ENCODE measurements around the gene SENP1. TPM values are rescaled to one million over a fixed set of nuclear protein-coding genes. Genes with fewer than 3 reads are reported as not detected.

Gene SENP1
- total RNA-seq, 6 donors from 2014 or later, result 6.3 to 27.3 (median 13.5) TPM

- Histone ChIP-seq H3K36me3 (no peaks in the 10 kb centered on the region), H3K4me1 (peaks cover 15 to 25% (median 16%) of the 10 kb centered on the region in 4 donors), H3K27ac (no peak overlapping the region), H3K4me3 (no peak overlapping the region), H3K27me3 (no peaks in the 10 kb centered on the region), H3K9me3 (no peaks in the 10 kb centered on the region)
- no peak for TF ChIP-seq POLR2A (IDR thresholded peaks at IDR 0.05)
- no peak for TF ChIP-seq EP300 (IDR thresholded peaks at IDR 0.05)
- TF ChIP-seq, protein P1, sequence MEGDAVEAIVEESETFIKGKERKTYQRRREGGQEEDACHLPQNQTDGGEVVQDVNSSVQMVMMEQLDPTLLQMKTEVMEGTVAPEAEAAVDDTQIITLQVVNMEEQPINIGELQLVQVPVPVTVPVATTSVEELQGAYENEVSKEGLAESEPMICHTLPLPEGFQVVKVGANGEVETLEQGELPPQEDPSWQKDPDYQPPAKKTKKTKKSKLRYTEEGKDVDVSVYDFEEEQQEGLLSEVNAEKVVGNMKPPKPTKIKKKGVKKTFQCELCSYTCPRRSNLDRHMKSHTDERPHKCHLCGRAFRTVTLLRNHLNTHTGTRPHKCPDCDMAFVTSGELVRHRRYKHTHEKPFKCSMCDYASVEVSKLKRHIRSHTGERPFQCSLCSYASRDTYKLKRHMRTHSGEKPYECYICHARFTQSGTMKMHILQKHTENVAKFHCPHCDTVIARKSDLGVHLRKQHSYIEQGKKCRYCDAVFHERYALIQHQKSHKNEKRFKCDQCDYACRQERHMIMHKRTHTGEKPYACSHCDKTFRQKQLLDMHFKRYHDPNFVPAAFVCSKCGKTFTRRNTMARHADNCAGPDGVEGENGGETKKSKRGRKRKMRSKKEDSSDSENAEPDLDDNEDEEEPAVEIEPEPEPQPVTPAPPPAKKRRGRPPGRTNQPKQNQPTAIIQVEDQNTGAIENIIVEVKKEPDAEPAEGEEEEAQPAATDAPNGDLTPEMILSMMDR (IDR thresholded peaks at IDR 0.05), result no peak
- no peak for DNase-seq
- no peak for ATAC-seq (ENCODE audit: low FRiP score in 2 of 2)
Observed at GRCh38 chr12:48109424-48109823, 3.5 kb upstream of the SENP1 start.

- H3K9me3 ChIP-seq, result no peaks in the 10 kb centered on the region
- 67 to 70% methylated on average over 5 of the region's 5 CpGs for WGBS, 2 donors
- TF ChIP-seq, protein P1 (IDR thresholded peaks at IDR 0.05), result no peak
- no peak for TF ChIP-seq POLR2AphosphoS5 (IDR thresholded peaks at IDR 0.05)
Observed at GRCh38 chr12:48106681-48107613, 1.1 kb upstream of the SENP1 start.

DNA sequence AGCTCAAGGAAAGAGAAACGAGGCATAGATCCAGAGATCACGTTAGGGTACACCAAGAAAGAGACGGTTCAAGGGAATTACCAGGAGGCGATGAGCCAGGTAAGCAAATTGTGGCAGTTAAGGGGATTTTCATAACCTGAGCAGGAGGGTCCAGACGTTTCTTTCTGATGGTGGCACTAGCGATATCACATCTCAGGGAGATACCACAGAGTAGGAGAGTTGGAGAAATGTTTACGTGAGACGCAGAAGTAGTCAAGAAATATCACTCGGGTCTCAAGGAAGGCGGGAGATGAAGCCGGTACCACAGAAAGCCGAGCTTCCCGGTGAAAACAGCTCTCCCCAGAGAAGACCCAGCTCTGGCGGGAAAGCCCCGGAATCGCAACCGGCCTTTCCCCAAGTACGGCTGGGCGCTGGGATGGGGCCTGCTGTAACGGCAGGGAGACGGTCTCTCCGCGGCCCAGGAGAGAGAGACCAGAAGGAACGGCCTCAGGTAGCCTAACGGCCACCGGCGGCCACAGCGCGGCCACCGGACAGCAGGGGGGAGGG is 485 bp downstream of the SENP1 start:
- WGBS, 2 donors, result 0 to 2% methylated on average over 13 to 19 of the region's 30 CpGs
- TF ChIP-seq POLR2AphosphoS5 (IDR thresholded peaks at IDR 0.05) (no peak), EP300 (IDR thresholded peaks at IDR 0.05) (no peak), POLR2A (IDR thresholded peaks at IDR 0.05) (no peak)
- TF ChIP-seq, protein P1 (IDR thresholded peaks at IDR 0.05), result no peak

More at GRCh38 chr12:48106681-48107613, 1.1 kb upstream of the SENP1 start:
- Histone ChIP-seq H3K36me3 (no peaks in the 10 kb centered on the region), H3K27me3 (no peaks in the 10 kb centered on the region), H3K27ac (peak overlapping the region; percentile 91 to 96 (median 94)), H3K4me3 (peak overlapping the region in 3 of 4 donors; percentile 66 to 98 (median 87)), H3K4me1 (peaks cover 17 to 27% (median 26%) of the 10 kb centered on the region in 4 donors)
- DNase-seq, result no peak
- ATAC-seq (ENCODE audit: low FRiP score in 2 of 2), result no peak

DNA sequence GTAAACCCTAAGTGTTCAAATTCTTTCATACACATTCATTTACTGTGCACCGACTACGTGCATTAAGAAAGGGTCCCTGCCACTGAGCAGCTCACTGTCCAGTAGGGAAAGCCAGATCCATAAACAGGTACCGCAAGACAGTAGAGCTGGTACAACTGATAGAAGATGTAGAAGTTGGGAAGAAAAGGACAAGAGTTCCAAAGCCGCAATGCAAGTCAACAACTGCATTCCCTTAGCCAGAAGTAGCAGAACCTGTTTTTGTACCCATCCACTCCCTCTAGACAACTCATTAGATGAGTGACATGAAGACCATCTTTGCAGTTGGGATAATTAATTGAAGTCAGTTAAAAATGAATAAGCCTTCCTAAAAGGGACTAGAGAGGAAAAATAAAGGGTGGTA is 1.3 kb downstream of the SENP1 start:
- Histone ChIP-seq H3K4me1 (peaks cover 17 to 26% (median 21%) of the 10 kb centered on the region in 4 donors), H3K27me3 (no peaks in the 10 kb centered on the region), H3K36me3 (peaks cover 0 to 3% (median 0%) of the 10 kb centered on the region in 4 donors), H3K9me3 (no peaks in the 10 kb centered on the region), H3K4me3 (peak overlapping the region in 2 of 4 donors; percentile 66 to 87), H3K27ac (no peak overlapping the region)
- TF ChIP-seq EP300 (IDR thresholded peaks at IDR 0.05), result no peak
- no peak for TF ChIP-seq POLR2A (IDR thresholded peaks at IDR 0.05)
- TF ChIP-seq, protein P1 (IDR thresholded peaks at IDR 0.05), result no peak
- no peak for TF ChIP-seq POLR2AphosphoS5 (IDR thresholded peaks at IDR 0.05)
- 70 to 74% methylated on average over 4 of the region's 4 CpGs for WGBS, 2 donors
- no peak for DNase-seq
- ATAC-seq (ENCODE audit: low FRiP score in 2 of 2), result no peak

More for the DNA sequence above, 485 bp downstream of the SENP1 start:
- DNase-seq, result no peak
- peak overlapping the region; percentile 91 to 96 (median 94) for H3K27ac ChIP-seq
- peak overlapping the region; percentile 66 to 98 (median 91) for H3K4me3 ChIP-seq
- H3K27me3 ChIP-seq, result no peaks in the 10 kb centered on the region
- no peaks in the 10 kb centered on the region for H3K36me3 ChIP-seq
- no peaks in the 10 kb centered on the region for H3K9me3 ChIP-seq
- ATAC-seq (ENCODE audit: low FRiP score in 2 of 2), result no peak
- peaks cover 17 to 26% (median 24%) of the 10 kb centered on the region in 4 donors for H3K4me1 ChIP-seq
